Endometrial microvascular endothelial cells (primary cell): ENCODE data around the gene CD55. TPM values are rescaled to one million over a fixed set of nuclear protein-coding genes. Genes with fewer than 3 reads are reported as not detected.

ENCODE experiments used
- in situ Hi-C: cut with HindIII; loops from 2 replicates; pipeline ENCODE4 v1.10.0; 2017; ENCODE audit warnings: low sequenced_read_pairs, low pct_unique_long_range_greater_than_20kb; ENCODE audit errors: inconsistent ontology term
- total RNA-seq: library from RNA; depleted of rRNA; stranded (reverse); fragments of >200 nt; gene quantifications from one replicate; pipeline ENCODE4 v1.2.3, GENCODE V29; 2015; ENCODE audit errors: inconsistent ontology term

Gene CD55
- total RNA-seq, 1 donor from 2014 or later: 180 TPM

DNA sequence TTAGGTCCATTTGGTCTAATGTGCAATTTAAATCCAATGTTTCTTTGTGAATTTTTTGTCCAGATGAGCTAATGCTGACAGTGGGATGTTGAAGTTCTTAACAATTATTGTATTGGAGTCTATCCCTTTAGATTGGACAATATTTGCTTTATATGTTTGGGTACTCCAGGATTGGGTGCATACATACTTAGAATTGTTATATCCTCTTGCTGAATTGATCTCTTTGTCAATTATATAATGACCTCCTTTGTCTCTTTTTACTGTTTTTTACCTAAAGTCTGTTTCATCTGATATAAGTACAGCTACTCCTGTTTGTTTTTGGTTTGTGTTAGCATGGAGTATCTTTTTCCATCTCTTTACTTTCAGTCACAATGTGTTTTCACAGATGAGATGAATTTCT lies 22.2 kb downstream of the CD55 start:
- in situ Hi-C loops: no loop called here

DNA sequence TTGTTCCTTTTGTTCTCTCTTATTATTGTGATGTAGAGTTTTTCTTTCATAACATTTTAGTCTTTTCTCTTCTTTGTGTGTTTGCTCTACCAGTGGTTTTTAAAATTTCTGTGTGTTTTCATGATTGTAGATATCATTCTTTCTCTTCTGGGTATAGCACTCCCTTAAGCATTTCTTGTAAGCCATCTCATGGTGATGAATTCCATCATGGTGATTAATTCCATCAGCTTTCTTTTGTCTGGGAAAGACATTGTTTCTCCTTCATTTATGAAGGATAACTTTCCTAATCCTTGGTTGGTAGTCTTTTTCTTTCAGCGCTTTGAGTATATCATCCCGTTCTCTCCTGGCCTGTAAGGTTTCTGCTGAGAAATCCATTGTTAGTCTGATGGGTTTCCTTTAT lies 22.7 kb downstream of the CD55 start:
- in situ Hi-C loops: no loop called here

DNA sequence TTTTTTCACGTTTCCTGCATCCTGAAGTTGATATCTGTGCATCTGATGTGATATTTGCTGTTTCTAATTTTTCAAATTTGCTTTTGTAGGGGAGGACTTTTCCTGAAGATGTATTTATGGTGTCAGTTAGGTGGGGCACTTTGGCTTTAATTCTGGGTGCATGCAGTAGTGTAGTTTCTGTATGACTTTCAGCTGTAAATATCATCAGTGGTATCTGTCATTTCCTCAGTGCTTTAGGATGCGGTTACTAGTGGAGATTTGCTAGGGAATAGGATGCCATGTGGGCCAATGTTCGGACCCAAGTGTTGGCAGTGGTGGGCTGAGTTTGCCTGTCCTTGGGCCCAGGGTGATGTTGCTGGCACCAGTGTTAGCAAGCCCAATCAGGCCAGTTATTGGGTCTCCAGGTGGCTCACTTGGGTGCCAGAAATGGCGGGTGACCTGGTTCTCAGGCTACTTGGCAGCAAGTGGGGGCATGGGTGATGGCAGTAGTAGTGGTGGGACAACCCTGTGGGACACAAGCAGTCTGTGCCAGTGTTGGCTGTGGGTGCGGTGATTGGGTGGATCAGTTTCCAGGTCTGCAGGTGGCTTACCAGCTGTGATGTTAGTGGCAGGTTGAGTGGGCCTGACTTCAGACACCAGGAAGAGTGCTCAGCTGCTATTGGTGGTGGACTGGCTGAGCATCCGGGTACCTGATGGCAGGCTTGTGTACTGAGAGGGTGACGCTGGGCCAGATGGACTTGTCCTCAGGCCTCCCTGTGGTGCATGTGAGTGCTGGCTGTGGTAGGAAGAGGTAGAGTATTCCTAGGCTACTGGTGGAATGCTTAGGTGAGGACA lies 24.4 kb downstream of the CD55 start:
- in situ Hi-C loops: no loop called here

- in situ Hi-C loops: no loop called here
Observed at GRCh38 chr1:207346513-207346912, 25.0 kb downstream of the CD55 start.

DNA sequence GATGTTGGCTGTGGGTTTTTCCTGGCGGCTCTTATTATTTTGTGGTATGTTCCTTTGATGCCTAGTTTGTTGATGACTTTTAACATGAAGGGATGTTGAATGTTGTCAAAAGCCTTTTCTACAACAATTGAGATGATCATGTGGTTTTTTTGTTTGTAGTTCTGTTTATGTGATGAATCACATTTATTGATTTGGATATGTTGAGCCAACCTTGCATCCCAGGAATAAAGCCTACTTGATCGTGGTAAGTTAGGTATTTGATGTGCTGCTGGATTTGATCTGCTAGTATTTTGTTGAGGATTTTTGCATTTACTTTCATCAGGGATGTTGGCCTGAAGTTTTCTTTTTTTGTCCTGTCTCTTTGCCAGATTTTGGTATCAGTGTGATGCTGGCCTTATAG lies 28.5 kb downstream of the CD55 start:
- in situ Hi-C loops: no loop called here

DNA sequence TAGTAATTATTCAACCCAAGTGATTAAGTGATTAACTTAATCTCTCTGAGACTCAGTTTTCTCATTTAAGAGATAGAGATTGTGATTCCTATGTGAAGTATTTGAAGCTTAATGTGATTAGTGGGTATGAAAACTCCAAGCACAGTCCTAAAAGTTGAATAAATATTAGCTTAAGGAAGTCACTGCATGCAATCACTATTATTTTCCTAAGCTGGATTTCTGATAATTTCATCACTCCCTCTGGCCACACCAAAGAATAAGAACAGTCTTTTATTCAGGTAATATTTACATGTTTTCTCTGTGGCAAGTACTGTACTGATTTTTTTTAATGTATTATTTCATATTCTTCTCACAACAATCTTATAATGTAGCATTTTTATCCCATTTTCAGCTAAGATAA lies 31.1 kb downstream of the CD55 start:
- in situ Hi-C loops: no loop called here

GRCh38 chr1:207355060-207355459 lies 33.6 kb downstream of the CD55 start:
- in situ Hi-C loops: no loop called here

DNA sequence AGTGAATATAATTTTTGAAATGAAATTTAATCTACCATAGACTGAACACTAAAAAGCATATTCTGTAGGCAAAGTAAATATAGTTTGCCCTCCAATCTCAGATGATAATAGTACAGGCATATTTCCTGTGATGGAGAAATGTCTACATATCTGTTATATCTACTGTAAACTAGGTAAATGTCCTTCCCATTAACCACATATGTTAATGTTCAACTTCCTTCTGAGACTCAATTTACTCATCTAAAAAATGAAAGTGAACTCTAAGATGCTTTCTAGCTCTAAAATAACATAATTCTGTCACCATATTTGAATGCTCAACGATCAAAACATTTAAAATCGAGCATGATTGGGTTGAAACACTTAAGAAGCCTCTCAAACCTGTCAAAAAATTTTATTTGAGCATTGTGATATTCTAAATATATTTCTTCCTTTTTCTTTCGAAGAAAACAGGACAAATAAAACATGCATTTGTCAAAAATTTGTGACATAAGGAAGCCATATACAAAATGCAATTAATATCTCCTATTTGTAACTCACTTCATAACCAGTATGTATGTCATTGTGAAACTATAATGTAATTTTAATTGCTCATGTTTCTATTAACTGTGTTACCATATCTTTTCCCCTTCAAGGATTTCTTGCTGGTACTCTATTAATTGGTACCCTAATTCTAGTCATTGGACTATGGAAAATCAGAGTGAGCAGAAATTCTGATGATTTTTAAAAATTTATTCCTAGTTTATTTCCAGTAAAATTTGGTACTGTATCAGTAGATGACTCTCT lies 34.2 kb downstream of the CD55 start:
- in situ Hi-C loops: no loop called here

DNA sequence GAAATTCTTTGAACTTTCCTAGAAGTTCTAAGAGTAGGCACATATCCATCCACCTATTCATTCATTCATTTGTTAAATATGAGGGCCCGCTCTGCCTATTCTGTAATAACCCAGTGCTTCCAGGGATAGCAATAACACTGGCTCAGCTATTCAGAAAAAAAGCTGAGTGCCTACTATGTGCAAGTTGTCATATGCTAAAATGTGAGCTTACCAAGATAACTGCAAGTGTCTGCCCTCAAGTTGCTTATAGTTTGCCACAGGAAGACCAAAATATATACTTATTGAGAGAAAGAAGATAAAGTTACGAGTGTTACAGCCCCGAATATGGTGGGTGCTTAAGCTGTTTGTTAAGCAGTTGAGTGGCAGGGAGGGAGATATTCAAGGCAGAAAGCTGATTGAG lies 39.6 kb downstream of the CD55 start:
- in situ Hi-C loops: no loop called here

- in situ Hi-C loops: no loop called here
Observed at GRCh38 chr1:207361889-207362288, 40.4 kb downstream of the CD55 start.

DNA sequence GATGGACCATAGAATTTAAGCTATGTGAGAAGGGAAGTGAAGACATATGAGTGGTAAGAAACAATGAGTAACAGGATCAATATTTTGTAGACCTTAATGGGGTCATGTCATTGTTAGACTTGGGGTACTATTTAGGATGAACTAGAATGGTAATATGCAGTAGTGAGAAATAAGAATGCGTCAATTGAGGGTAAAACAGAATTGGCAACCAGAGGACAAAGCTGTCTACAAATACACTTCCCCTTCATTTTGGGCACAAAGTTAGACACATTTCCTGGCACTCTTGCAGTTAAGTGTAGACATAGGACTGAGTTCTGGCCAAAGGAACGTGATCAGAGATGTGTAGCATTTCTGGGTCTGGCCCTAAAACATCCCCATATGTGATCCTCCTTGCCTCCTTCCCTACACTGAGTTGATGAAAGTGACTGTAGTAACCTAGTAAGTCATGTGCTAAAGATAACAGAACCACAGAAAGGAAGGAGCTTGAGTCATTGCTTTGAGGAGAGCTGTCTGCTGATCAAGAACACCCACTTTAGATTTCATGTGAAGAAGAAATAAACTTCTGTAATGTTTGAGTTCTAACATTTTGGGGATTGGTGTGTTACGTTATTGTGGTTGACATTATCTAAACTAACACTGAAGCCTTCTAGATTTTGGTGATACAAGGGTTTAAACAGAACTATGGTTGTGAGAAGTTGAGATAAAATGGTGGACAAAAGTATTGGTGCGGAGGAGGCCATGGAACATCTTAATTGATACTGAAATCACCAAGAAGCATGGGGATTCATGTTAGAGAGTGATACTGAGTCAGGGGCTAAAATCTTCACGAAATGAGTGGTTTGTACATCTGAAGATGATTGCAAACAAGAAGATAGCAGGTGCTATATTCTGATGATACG lies 41.7 kb downstream of the CD55 start:
- in situ Hi-C loops: no loop called here

DNA sequence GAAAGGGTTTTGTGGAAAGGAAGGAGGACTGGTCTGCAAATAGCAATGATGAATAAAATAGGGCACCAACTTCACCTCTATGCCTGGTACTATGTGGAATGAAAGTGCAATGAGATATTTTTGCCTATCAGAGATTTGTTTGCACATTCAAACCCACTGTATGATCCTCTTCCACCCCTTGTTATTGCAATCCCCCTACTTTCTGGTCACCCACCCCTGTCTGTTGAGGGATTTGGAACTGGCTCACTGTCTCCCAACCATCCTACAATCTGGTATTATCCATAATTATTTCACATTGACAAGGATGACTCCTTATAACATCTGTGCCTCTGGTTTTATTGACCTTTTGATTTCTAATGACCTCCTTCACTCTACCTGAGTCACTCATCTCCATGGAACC lies 42.4 kb downstream of the CD55 start:
- in situ Hi-C loops: no loop called here

DNA sequence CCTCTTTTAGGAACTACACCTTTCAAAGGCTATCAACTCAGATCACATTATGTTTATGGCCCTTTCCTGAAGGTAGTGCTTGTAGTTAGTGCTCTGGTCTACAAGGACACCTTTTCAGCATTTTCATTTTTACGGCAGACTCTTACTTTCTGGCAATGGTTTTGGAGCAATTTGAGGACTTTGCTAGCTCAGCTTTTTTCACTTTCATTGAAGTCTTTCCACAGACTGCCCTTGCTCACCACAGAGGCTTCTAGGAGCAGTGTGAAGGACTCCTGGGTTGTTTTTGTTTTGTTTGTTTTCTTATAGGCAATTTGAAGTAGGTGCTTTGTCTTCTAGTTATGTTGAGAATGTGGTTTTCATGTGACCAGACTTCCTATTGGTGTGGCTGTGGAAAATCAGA lies 43.1 kb downstream of the CD55 start:
- in situ Hi-C loops: no loop called here

DNA sequence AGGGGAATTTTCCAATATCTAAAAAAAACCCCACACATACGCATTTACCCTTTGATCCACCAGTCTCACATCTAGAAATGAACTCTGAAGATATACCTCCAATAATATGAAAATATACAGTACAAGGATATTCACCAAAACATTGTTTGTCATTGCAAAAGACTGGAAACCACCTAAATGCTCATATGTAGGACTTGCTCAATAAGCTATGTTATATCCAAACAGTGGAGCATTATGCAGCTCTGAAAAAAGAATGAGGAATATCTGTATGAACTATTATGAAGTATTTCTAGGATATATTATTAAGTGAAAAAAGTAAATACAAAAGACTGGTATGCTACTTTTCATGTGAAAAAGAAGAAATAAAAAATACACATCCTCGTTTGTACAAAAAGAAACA lies 43.6 kb downstream of the CD55 start:
- in situ Hi-C loops: no loop called here

- in situ Hi-C loops: no loop called here
Observed at GRCh38 chr1:207366022-207366421, 44.5 kb downstream of the CD55 start.

- in situ Hi-C loops: no loop called here
Observed at GRCh38 chr1:207388721-207389120, 67.2 kb downstream of the CD55 start.

DNA sequence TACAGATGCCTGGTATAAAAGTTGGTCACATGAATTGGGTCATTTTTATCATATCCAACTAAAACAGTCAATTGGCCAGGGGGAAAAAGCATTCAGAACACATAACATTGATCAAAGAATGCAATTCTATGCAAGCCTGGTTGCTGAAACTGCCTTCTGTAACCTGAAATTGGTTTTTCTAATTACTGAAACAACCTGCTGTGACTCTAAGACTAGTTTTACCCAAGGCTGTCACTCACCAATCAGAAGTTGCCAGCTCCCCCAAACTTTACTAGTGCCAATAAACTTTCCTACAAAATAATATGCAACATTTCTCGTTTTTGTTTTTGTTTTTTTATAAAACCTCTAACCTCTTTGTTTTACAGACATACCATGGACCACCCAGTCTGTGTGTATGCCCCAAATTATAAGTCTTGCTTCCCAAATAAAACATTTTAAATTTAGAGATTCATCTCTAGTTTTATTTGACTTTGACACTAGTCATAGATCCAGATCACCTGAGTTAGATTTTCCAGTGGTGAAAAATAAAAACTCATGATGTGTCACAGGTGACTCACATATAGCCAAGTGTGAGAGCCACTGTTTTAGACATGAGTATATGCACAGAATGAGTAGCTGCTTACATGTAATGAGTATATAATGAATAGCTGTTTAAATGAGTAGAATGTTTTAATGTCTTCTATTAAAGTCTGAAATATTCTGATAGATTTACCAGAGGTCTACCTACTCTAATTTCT lies 68.4 kb downstream of the CD55 start:
- in situ Hi-C loops: no loop called here

GRCh38 chr1:207393610-207394009 lies 72.1 kb downstream of the CD55 start:
- in situ Hi-C loops: no loop called here
